Lower leg skin (tissue), 4 donors: ENCODE results near the gene FANK1. TPM values are rescaled to one million over a fixed set of nuclear protein-coding genes. Genes with fewer than 3 reads are reported as not detected.
A peak's percentile ranks its signal among the peaks of the same experiment; 100 is the strongest.
"Not testable (repeated sequence)": the region's sequence is repeated elsewhere in the genome, so short reads cannot be mapped to it uniquely, and the experiment has no call there.

Source experiments
- DNase-seq, 2 donors: peaks; one replicate each; pipeline ENCODE4 v3.0.0-alpha.2; 2019; ENCODE audit warnings: low spot score in 2 of 2
- H3K4me3 ChIP-seq: fragments of 200-600 bp; sonication (generic); 2 replicates; pipeline ENCODE4 v1.5.1; 2017; ENCODE audit warnings: mild to moderate bottlenecking, low read depth; ENCODE audit not compliant: poor library complexity, severe bottlenecking
- CTCF ChIP-seq, 3 donors: fragments of 450-650 bp; IDR thresholded peaks; one replicate each; pipeline ENCODE4 v1.5.1; 2016; ENCODE audit warnings: antibody characterized with exemption in 3 of 3, mild to moderate bottlenecking in 3 of 3, moderate library complexity in 2 of 3
- POLR2A ChIP-seq, 2 donors: fragments of 450-650 bp; IDR thresholded peaks; one replicate each; pipeline ENCODE4 v1.6.1; 2016 to 2017; ENCODE audit warnings: antibody characterized with exemption in 2 of 2, mild to moderate bottlenecking in 1 of 2, moderate library complexity in 1 of 2
- WGBS, 2 donors: methylation state at CpG; one replicate each; pipeline ENCODE4 v1.1.5; 2018; 5-methylcytosine and 5-hydroxymethylcytosine counted together
- intact Hi-C: fragments of 100-400 bp; cut with DNase I; formaldehyde crosslinking; loops from one replicate; pipeline ENCODE4 v1.15.0; 2023; ENCODE audit warnings: low total_unique reads
- total RNA-seq, 4 donors: library from RNA; depleted of rRNA; stranded (reverse); fragments of >200 nt; gene quantifications; one replicate each; pipeline ENCODE4 v1.1.0, GENCODE V29; 2016

Gene FANK1, protein sequence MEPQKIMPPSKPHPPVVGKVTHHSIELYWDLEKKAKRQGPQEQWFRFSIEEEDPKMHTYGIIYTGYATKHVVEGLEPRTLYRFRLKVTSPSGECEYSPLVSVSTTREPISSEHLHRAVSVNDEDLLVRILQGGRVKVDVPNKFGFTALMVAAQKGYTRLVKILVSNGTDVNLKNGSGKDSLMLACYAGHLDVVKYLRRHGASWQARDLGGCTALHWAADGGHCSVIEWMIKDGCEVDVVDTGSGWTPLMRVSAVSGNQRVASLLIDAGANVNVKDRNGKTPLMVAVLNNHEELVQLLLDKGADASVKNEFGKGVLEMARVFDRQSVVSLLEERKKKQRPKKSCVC
- 1 to 10 TPM; 3.0 to 7.8 (median 4.3) TPM for total RNA-seq

DNA sequence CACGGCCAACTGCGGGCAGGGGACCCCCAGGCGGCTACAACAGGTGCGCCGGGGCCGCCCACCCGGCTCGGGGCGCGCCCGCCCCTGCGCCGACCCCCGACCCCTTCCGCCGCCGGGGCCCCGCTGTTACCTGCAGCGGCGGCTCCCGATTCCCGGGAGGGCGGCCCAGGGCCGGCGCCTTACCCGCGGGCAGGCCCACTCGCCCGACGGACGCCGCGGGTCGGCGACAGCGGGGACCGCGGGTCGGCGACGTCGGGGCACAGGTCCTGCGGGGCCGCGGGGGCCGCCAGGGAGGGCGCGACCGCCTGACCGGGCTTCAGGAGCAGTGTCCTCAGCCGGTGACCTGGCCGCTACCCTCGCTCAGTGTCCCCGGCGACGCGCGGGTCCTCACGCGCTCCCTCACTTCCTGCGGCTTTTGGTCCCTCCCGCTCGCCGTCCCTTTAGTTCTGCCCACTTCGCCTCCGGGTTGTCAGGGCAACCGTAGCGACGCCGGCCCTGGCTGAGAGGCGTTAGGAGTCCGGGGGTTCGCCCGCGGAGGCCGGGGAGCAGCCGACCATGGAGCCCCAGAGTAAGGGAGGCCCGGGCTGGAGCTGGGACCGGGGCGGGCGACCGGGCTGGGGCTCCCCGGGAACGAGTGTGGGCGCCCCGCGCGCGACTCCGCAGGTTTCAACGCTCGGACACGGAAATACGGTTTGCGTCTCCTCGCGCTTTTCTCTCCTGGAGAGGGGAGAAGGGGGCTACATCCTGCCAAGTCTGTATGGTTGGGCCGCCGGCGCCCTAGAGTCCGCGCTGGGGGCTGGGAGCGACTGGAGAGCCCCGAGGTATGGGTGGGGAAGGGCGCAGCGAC lies at the start of gene FANK1:
Gene FANK1 (plus strand): TSS at position 477 of the 847 bp plus-strand sequence. CDS start 79 bp downstream, at position 556.
- intact Hi-C loops: not testable (repeated sequence)
- 47 to 48% methylated on average over 78 to 87 of the region's 106 CpGs for WGBS, 2 donors
- peak within 1 kb of the TSS; percentile 37 for H3K4me3 ChIP-seq
- DNase-seq: peak; percentile 88 to 98

- no peak for TF ChIP-seq POLR2A (IDR thresholded peaks at IDR 0.05)
- no peak for TF ChIP-seq CTCF (IDR thresholded peaks at IDR 0.05)
- no peak overlapping the region for H3K4me3 ChIP-seq
- intact Hi-C loops: no loop called here
- 92 to 100% methylated on average over 3 of the region's 3 CpGs for WGBS, 2 donors
- DNase-seq: no peak
These were observed 49.5 kb upstream of the FANK1 start for GRCh38 chr10:125846894-125847293.

GRCh38 chr10:125848371-125848770 lies 48.0 kb upstream of the FANK1 start:
- intact Hi-C loops: no loop called here
- H3K4me3 ChIP-seq: no peak overlapping the region
- WGBS, 2 donors: 96 to 100% methylated on average over 2 of the region's 2 CpGs
- TF ChIP-seq POLR2A (IDR thresholded peaks at IDR 0.05) (no peak), CTCF (IDR thresholded peaks at IDR 0.05) (no peak)
- DNase-seq: no peak

- TF ChIP-seq POLR2A (IDR thresholded peaks at IDR 0.05) (no peak), CTCF (IDR thresholded peaks at IDR 0.05) (no peak)
- WGBS, 2 donors: 93 to 95% methylated on average over 2 of the region's 2 CpGs
- intact Hi-C loops: no loop called here
- H3K4me3 ChIP-seq: no peak overlapping the region
- no peak for DNase-seq
These were observed 47.5 kb upstream of the FANK1 start for GRCh38 chr10:125848857-125849256.

DNA sequence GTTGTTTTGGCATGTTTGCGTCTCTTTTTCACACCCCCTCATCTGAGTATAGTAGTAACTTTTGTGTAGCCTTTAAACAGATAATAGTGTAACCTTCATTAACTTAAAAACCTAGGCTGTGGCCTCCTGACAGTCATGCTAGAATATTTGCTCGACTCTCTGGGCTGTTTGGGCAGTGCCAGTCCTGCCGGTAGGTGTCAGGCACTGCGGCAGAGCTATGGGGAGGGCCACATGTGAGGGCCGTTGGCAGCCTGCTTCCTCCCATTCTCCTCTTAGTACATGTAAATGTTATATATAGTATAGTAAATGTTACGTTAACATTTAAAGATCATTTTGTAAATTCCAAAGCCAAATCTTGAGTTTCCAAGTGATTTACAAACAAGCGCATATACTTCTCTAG lies 46.9 kb upstream of the FANK1 start:
- intact Hi-C loops: no loop called here
- no peak for TF ChIP-seq POLR2A (IDR thresholded peaks at IDR 0.05)
- 93 to 94% methylated on average over 7 of the region's 7 CpGs for WGBS, 2 donors
- H3K4me3 ChIP-seq: no peak overlapping the region
- DNase-seq: no peak

DNA sequence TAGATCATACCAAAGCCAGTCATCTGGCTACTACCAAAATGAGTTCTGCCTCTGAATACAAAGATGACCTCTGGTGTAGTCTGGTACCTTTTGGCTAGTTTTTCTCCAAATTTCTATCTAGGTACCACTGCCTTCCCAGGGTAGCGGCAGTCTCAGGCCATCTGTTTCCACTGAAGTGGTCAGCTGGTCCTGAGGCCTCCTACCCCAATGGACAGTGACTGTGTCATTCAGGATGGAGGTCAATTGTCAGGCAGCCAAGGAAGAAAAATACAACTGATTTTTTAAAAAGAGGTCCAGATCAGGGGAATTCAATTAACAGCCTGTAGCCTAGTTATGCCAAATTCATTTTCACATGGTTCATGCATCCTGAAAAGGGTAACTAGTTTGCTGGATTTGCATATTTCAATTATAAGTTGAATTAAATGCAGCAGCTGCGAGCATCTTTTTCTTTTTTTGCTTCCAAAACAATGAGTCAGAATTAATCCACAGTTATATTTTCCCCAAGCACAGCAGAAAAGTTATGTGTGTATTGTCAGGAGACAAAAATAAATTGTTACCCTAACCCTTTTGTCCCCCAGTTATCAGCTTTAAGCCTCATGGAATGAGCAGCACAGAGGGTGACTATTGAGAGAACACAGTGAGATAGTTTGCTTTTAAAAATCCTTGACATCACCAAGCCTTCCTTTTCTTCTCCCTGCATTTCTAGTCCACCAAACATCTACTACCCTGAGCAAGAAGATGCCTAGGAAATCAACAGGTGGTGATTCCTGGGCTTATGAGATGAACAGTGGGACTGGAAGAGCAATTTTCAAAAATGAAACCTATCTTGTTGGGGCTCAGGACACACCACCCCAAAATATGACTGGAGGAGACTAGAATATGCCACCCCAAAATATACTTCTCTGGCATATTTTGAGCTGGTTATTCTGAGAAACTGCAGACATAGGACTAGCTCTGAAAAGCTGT lies 45.3 kb upstream of the FANK1 start:
- intact Hi-C loops: no loop called here
- no peak for DNase-seq
- WGBS, 2 donors: 88 to 90% methylated on average over 2 of the region's 2 CpGs
- TF ChIP-seq POLR2A (IDR thresholded peaks at IDR 0.05) (no peak), CTCF (IDR thresholded peaks at IDR 0.05) (no peak)
- H3K4me3 ChIP-seq: no peak overlapping the region
